ENCODE results near the gene NOP16. TPM values are rescaled to one million over a fixed set of nuclear protein-coding genes. Genes with fewer than 3 reads are reported as not detected.

Gene NOP16
- total RNA-seq, 1 donor from 2014 or later = 13.6 TPM

DNA sequence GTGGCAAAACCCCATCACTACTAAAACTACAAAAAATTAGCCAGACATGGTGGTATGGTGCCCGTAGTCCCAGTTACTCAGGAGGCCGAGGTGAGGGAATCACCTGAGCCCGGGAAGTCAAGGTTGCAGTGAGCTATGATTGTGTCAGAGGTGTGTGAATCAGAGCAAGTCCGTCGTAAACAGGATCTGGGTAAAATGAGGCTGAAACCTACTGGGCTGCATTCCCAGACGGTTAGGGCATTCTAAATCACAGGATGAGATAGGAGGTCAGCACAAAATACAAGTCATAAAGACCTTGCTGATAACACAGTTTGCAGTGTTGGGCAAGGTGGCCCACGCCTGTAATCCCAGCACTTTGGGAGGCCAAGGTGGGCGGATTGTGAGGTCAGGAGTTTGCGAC lies 29.9 kb upstream of the NOP16 start:
- no peak for DNase-seq
- no peak for ATAC-seq
- intact Hi-C loops (cut with DNase I) = no loop called here

DNA sequence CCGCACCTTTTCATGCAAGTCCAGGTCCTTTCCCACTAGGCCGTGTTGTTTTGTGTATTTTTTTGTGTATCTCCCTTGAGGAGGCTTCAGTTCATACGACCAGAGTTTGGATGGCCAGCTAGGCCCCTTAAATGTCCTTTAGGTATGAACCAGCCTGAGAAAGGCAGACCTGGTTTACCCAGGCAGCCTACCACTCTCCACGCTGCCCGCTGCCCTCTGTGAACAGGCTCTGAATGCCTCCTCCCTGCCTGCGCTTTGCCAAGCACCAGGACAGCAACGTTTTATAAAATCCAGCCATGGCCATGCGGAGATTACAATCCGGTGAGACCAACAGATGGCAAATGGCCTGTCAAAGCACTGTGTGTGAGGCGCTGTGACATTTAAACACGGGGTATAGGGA lies 28.6 kb upstream of the NOP16 start:
- no peaks in the 10 kb centered on the region for H3K27me3 ChIP-seq
- no peaks in the 10 kb centered on the region for H3K36me3 ChIP-seq
- intact Hi-C loops (cut with DNase I) = no loop called here
- DNase-seq = no peak
- peaks cover 32% of the 10 kb centered on the region for H3K4me1 ChIP-seq
- peak overlapping the region; percentile 66 for H3K27ac ChIP-seq
- H3K4me3 ChIP-seq = peak overlapping the region; percentile 31
- TF ChIP-seq CTCF (IDR thresholded peaks at IDR 0.05) = no peak
- no peak for ATAC-seq
- no peaks in the 10 kb centered on the region for H3K9me3 ChIP-seq

More for the DNA sequence above, 29.9 kb upstream of the NOP16 start:
- Histone ChIP-seq H3K36me3 (no peaks in the 10 kb centered on the region), H3K4me3 (no peak overlapping the region), H3K27ac (no peak overlapping the region), H3K27me3 (peaks cover 2% of the 10 kb centered on the region), H3K4me1 (peaks cover 30% of the 10 kb centered on the region), H3K9me3 (no peaks in the 10 kb centered on the region)
- no peak for TF ChIP-seq CTCF (IDR thresholded peaks at IDR 0.05)

GRCh38 chr5:176415952-176416924 lies 27.8 kb upstream of the NOP16 start, which contains the start of gene CLTB:
CLTB (minus strand) TSS chr5:176416539; CDS start chr5:176416363, 176 bp downstream.
- no peaks in the 10 kb centered on the region for H3K27me3 ChIP-seq
- ATAC-seq (peak; percentile 97), DNase-seq (peak; percentile 96)
- H3K9me3 ChIP-seq = no peaks in the 10 kb centered on the region
- peak within 1 kb of the TSS; percentile 93 for H3K27ac ChIP-seq
- intact Hi-C loops (cut with DNase I) = no loop called here
- H3K4me3 ChIP-seq = peak within 1 kb of the TSS; percentile 95
- H3K36me3 ChIP-seq = no peaks in the 10 kb centered on the region
- H3K4me1 ChIP-seq = peaks cover 32% of the 10 kb centered on the region
- TF ChIP-seq CTCF (IDR thresholded peaks at IDR 0.05) = peak; percentile 65

- no peak for ATAC-seq
- H3K36me3 ChIP-seq = no peaks in the 10 kb centered on the region
- no peaks in the 10 kb centered on the region for H3K9me3 ChIP-seq
- no peak for TF ChIP-seq CTCF (IDR thresholded peaks at IDR 0.05)
- peak; percentile 66 for DNase-seq
- H3K4me3 ChIP-seq = peak overlapping the region; percentile 95
- peak overlapping the region; percentile 93 for H3K27ac ChIP-seq
- H3K4me1 ChIP-seq = peaks cover 32% of the 10 kb centered on the region
- intact Hi-C loops (cut with DNase I) = no loop called here
- H3K27me3 ChIP-seq = no peaks in the 10 kb centered on the region
Observed at GRCh38 chr5:176415240-176415951, 27.0 kb upstream of the NOP16 start.

DNA sequence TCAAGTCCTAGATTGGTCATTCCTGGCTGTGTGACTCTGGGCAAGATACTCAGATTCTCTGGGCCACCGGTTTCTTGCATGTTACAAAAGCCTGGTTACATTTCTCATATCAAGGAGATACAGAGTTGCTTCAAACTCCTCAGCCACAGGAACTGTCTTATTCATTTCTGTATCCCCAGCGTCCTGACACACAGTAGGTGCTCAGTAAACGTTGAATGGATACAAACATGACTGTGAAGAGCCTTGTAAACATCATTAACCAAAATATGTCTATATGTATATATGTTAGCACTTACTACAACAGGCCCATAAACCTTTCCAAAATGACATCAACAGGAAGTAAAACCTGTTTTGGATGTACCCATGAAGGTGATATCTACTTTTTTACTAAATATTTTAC lies 26.3 kb upstream of the NOP16 start:
- H3K9me3 ChIP-seq = no peaks in the 10 kb centered on the region
- H3K4me1 ChIP-seq = peaks cover 32% of the 10 kb centered on the region
- no peak for DNase-seq
- no peak for ATAC-seq
- H3K4me3 ChIP-seq = peak overlapping the region; percentile 95
- TF ChIP-seq CTCF (IDR thresholded peaks at IDR 0.05) = no peak
- intact Hi-C loops (cut with DNase I) = no loop called here
- H3K27ac ChIP-seq = no peak overlapping the region
- H3K27me3 ChIP-seq = no peaks in the 10 kb centered on the region
- peaks cover 6% of the 10 kb centered on the region for H3K36me3 ChIP-seq
